ENCODE data around the gene MFSD1. TPM values are rescaled to one million over a fixed set of nuclear protein-coding genes. Genes with fewer than 3 reads are reported as not detected.

MFSD1 gene
- polyA plus RNA-seq, 3 donors = 110 to 262 (median 225) TPM

- peak overlapping the region in 1 of 7 donors; percentile 54 for H3K27ac Mint-ChIP-seq
- H3K36me3 Mint-ChIP-seq = no peaks in the 10 kb centered on the region
These were observed 46.4 kb upstream of the MFSD1 start for GRCh38 chr3:158755421-158755820.

DNA sequence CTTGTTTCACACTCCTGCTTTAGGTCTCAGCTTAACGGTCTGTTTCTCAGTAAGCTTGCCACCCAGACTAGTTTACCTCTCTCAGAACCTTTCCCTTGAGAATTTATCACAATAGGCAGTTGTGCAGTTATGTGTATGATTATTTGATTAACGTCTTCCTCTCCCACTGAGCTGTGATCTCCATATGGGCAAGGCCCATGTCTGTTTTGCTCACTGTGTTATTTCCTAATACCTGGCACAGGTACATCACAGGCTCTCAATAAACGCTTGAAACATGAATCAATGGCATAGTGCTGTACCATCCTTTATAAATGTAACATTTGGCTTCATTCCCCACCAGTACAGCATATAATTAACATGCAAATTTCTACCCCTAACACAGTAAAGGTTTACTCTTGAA is 40.5 kb upstream of the MFSD1 start:
- no peaks in the 10 kb centered on the region for H3K79me2 ChIP-seq (ENCODE audit: insufficient read depth, low read length)
- H2AFZ ChIP-seq (ENCODE audit: insufficient read depth, low read depth, low read length, poor library complexity, severe bottlenecking) = no peak overlapping the region
- no peaks in the 10 kb centered on the region for H4K20me1 ChIP-seq (ENCODE audit: insufficient read depth, low read length)
- no peaks in the 10 kb centered on the region for H3K4me1 ChIP-seq (ENCODE audit: control insufficient read depth in 1 of 2, insufficient read depth in 2 of 2, low read length in 2 of 2)
- no peak for DNase-seq
- no peak for TF ChIP-seq CTCF (IDR thresholded peaks at IDR 0.05)
- intact Hi-C loops (cut with micrococcal nuclease) = no loop called here
- H3K27me3 Mint-ChIP-seq (ENCODE audit: low read depth in 3 of 3) = peaks cover 0 to 1% (median 1%) of the 10 kb centered on the region in 3 donors
- no peaks in the 10 kb centered on the region for H3K9me3 Mint-ChIP-seq
- H3K27me3 ChIP-seq (ENCODE audit: control insufficient read depth in 2 of 2, insufficient read depth in 2 of 2, low read length in 2 of 2) = no peaks in the 10 kb centered on the region
- H3K36me3 ChIP-seq (replicated peaks in 1 of 2; ENCODE audit: control insufficient read depth in 1 of 2, insufficient read depth in 2 of 2, low read length in 2 of 2) = no peaks in the 10 kb centered on the region
- WGBS (ENCODE audit: insufficient coverage) = 92% methylated on average over 2 of the region's 3 CpGs
- H3K36me3 Mint-ChIP-seq = no peaks in the 10 kb centered on the region
- no peak overlapping the region for H3K27ac Mint-ChIP-seq
- H3K9ac ChIP-seq (ENCODE audit: insufficient read depth, low read length, poor library complexity, severe bottlenecking) = no peak overlapping the region
- no peak overlapping the region for H3K4me3 Mint-ChIP-seq
- no peak overlapping the region for H3K4me3 ChIP-seq (replicated peaks in 1 of 3; ENCODE audit: low read depth in 2 of 3, low read length in 3 of 3)
- H3K4me1 Mint-ChIP-seq = no peaks in the 10 kb centered on the region
- H3K9me3 ChIP-seq (replicated peaks in 1 of 2; ENCODE audit: control insufficient read depth in 1 of 2, insufficient read depth in 1 of 2, low read length in 2 of 2) = no peaks in the 10 kb centered on the region
- H3K27ac ChIP-seq (ENCODE audit: low read depth in 1 of 2, low read length in 2 of 2) = no peak overlapping the region
- no peak overlapping the region for H3K4me2 ChIP-seq (replicated peaks; ENCODE audit: extremely low read depth, low read length, poor library complexity, severe bottlenecking)

More at GRCh38 chr3:158755421-158755820, 46.4 kb upstream of the MFSD1 start:
- Histone ChIP-seq H3K4me2 (replicated peaks; ENCODE audit: extremely low read depth, low read length, poor library complexity, severe bottlenecking) (no peak overlapping the region), H3K27ac (ENCODE audit: low read depth in 1 of 2, low read length in 2 of 2) (no peak overlapping the region), H4K20me1 (ENCODE audit: insufficient read depth, low read length) (no peaks in the 10 kb centered on the region), H3K4me3 (replicated peaks in 1 of 3; ENCODE audit: low read depth in 2 of 3, low read length in 3 of 3) (no peak overlapping the region), H2AFZ (ENCODE audit: insufficient read depth, low read depth, low read length, poor library complexity, severe bottlenecking) (no peak overlapping the region), H3K4me1 (ENCODE audit: control insufficient read depth in 1 of 2, insufficient read depth in 2 of 2, low read length in 2 of 2) (no peaks in the 10 kb centered on the region), H3K9me3 (replicated peaks in 1 of 2; ENCODE audit: control insufficient read depth in 1 of 2, insufficient read depth in 1 of 2, low read length in 2 of 2) (no peaks in the 10 kb centered on the region), H3K79me2 (ENCODE audit: insufficient read depth, low read length) (no peaks in the 10 kb centered on the region), H3K36me3 (replicated peaks in 1 of 2; ENCODE audit: control insufficient read depth in 1 of 2, insufficient read depth in 2 of 2, low read length in 2 of 2) (no peaks in the 10 kb centered on the region), H3K9ac (ENCODE audit: insufficient read depth, low read length, poor library complexity, severe bottlenecking) (no peak overlapping the region), H3K27me3 (ENCODE audit: control insufficient read depth in 2 of 2, insufficient read depth in 2 of 2, low read length in 2 of 2) (no peaks in the 10 kb centered on the region)
- WGBS (ENCODE audit: insufficient coverage) = no CpG with 5 or more reads among the region's 2 CpGs
- Mint-ChIP-seq H3K27me3 (ENCODE audit: low read depth in 3 of 3) (peaks cover 0 to 2% (median 0%) of the 10 kb centered on the region in 3 donors), H3K9me3 (no peaks in the 10 kb centered on the region), H3K4me3 (no peak overlapping the region), H3K4me1 (no peaks in the 10 kb centered on the region)
- no peak for TF ChIP-seq CTCF (IDR thresholded peaks at IDR 0.05)
- intact Hi-C loops (cut with micrococcal nuclease) = no loop called here
- DNase-seq = no peak
